Stimulated activated CD4-positive, alpha-beta T cell treated with anti-CD3 and anti-CD28 coated beads, Interleukin-1b, Interleukin-23, amount 100 ng/mL, for 48 hours (primary cell): Measurements from ENCODE around the gene KCNG1.
"Not testable (repeated sequence)": the region's sequence is repeated elsewhere in the genome, so short reads cannot be mapped to it uniquely, and the experiment has no call there.

Source experiments
- DNase-seq: peaks from one replicate; pipeline ENCODE4 v3.0.0-alpha.2; 2020

Gene KCNG1, protein sequence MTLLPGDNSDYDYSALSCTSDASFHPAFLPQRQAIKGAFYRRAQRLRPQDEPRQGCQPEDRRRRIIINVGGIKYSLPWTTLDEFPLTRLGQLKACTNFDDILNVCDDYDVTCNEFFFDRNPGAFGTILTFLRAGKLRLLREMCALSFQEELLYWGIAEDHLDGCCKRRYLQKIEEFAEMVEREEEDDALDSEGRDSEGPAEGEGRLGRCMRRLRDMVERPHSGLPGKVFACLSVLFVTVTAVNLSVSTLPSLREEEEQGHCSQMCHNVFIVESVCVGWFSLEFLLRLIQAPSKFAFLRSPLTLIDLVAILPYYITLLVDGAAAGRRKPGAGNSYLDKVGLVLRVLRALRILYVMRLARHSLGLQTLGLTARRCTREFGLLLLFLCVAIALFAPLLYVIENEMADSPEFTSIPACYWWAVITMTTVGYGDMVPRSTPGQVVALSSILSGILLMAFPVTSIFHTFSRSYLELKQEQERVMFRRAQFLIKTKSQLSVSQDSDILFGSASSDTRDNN

DNA sequence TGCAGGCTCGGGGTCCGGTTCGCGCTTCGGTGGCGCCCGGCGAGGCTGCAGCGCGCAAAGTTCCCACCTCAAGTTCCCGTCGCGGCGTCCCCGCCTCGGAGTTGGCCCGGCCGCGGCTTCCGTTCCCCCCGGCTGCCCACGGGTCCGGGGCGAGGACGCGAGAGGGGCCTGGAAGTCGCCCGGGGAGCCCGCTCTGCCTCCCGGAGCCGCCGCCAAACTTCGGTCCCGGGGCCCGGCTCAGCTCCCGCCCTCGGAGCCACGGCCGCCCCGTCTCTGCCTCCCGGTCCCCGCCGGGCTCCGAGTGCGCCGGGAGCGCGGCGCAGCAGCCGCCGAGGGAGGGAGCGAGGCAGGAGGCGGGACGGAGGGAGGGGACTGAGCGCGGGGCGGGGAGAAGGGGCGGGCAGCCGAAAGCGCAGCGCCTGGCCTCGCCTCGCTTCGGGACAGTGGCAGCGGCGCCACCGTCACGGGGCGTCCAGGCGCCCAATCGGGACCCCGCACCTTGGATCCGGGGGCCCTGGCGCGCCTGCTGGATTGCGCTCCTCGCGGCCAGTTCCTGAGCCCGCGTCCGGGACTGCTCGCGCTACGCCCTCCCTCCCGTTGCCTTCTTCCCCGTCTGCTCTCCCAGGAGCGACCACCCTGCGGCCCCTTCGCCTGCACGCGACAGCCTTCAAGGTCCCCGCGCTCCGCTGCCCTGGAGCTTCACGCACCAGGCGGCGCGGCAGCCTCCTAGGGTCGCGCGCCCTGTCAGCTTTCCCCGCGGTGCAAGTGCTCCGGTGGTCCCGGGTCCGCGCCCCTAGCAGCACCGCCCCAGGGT is at the start of gene KCNG1:
KCNG1 (minus strand) TSS at position 305 of the 814 bp plus-strand sequence. CDS start 12,769 bp downstream, outside the sequence.
- DNase-seq, result peak; percentile 62

DNA sequence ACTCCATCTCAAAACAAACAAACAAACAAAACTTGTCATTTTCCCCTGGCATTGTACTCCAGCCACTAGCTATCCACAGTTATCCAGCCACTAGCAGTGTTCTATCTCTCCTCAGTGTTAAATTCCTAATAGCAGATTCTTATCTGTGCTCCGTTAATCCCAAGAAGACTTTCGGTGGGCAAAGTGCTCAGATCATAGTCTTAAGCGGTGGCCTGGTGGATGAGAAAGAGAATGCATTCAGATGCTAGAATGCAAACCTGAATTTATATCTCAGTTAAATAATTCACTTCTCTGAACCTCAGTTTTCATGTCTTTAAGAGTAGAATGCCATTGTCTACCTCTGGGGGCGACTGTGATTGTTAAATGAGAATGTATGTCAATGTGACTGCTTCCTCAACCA is 47.7 kb upstream of the KCNG1 start:
- DNase-seq, result no peak

DNA sequence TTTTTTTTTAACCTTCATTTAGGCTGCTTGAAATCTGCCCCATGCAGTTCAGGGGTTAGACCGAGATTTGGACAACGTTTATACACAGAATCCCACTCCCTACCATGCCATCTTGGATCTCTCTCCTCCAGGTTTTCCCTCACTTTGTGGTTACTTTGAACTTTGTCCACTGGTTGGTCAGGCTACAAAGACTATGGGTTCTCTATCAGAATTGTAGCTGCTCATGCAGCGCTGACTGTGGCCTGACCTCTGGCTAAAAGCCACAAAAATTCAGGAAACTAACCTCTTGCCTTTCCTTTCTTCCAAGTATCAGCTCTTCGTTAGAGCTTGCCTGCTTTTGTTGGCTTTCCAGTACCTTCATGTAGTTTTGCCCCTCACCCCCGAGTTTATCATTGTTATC is 44.9 kb upstream of the KCNG1 start:
- DNase-seq, result no peak

DNA sequence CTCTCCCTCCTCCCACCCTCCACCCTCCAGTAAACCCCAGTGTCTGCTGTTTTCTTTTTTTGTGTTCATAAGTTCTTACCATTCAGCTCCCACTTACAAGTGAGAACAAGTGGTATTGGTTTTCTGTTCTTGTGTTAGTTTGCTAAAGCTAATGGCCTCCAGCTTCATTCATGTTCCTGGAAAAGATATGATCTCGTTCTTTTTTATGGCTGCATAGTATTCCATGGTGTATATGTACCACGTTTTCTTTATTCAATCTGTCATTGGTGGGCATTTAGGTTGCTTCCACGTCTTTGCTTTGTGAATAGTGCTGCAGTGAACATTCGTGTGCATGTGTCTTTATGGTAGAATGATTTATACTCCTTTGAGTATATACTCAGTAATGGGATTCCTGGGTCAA is 42.7 kb upstream of the KCNG1 start:
- no peak for DNase-seq

DNA sequence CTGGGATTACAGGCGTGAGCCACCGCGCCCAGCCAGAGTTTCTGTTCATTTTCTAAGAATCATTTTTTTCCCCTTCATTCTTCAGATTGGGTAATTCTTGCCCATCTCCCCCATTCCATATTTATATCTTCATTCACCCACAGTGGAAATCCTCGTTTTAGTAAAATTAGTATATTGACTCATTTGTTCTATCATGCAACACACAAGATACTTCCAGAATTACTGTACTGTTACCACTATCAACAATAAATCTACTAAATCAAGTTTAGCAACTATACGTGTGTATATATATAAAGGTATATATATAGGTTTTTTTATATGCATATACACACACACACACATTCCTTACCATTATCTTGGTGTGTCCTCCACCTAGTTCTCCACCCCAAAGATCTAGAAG is 41.2 kb upstream of the KCNG1 start:
- DNase-seq, result no peak

DNA sequence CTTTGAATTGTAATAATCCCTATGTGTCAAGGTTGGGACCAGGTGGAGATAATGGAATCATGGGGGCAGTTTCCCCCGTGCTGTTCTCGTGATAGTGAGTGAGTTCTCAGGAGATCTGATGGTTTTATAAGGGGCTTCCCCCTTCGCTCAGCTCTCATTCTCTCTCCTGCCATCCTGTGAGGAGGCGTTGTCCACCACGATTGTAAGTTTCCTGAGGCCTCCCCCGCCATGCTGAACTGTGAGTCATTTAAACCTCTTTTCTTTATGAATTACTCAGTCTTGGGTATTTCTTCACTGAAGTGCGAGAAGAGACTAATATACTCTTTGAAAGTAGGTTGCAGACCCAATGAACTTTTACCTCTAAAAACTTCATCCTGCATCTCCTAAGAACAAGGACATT is 39.2 kb upstream of the KCNG1 start:
- DNase-seq, result peak; percentile 83

DNA sequence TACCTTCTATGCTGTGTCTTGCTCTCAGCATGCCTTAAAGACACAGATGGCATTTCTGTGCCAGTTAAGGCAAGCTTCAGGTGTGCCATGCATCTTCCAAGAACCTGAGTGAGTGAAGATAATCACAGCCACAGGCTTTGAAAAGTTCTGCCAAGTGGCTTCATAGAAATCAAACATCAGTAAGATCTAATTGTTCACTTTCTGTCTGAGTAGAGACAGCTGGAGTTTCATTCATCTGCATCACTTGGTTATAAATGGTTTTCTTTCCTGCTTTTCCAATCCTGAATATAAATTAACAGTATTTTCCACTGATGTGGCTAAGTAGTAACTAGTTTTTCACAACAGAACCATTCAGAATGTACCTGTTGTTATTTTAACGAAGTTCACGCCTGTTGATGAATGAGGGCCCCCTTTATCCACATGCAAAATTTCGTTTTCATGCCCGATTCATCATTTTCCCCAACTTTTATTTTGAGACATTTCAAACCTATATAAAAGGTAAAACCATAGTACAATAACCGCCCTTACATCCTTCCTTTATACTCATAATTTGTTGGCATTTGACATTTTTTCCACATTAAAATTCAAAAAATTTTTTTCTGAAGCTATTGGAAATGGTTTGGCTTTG is 38.6 kb upstream of the KCNG1 start:
- no peak for DNase-seq

DNA sequence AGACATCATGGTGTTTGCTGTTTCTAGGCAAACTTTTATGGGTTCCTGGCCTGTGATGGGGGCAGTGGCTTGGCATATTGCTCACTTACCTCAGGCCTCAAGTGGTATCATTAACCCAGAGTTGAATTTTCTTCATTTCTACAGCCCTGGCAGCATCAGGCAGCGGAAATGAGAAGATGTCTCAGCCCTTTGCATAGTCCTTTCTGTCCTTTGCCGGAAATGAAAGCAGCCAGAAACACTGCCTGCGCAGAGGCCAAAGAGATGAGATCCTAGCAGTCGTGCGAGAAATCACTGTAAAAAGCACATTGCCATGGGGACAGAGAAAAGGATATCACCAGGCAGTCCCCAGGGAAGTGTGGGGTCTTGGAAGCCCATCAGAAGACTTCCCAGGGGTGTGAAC is 37.4 kb upstream of the KCNG1 start:
- no peak for DNase-seq

DNA sequence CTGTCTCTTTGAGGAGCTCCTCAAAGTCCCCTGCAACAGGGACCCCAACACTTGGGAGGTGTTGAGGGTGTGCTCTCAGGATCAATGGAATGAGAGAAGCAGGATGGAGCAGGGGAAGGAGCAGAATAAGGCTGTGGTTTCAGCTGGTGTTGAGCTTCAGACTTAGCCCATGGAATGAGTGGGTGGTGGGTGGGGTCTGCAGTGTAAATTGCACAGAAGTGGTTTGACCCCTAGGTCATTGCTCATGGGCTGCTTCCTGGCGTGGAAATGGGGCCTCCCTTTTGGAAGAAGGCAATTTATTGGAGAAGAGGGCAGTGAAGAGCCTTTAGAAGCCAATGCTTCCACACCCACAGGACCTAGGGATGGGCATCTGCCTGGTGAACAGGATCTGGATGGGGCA is 37.0 kb upstream of the KCNG1 start:
- DNase-seq, result no peak

DNA sequence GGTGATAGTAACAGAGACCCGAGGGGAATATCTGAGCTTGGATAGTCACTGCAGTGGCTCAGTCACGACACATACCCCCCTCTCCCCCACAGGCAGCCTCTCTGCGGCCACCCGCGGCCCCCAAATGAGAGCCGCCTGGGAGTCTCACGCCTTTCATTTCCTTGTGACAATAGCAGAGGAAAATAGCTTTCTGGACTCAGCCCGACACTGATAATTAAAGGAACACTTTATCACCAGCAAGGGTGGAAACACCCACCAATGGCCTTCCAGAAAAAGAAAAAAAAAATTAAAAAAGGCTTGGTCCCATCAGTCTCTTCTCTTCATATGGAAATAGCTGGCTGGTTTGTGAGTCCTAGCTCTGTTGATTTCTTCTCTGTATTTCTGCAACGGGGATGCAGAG is 35.1 kb upstream of the KCNG1 start:
- no peak for DNase-seq

DNA sequence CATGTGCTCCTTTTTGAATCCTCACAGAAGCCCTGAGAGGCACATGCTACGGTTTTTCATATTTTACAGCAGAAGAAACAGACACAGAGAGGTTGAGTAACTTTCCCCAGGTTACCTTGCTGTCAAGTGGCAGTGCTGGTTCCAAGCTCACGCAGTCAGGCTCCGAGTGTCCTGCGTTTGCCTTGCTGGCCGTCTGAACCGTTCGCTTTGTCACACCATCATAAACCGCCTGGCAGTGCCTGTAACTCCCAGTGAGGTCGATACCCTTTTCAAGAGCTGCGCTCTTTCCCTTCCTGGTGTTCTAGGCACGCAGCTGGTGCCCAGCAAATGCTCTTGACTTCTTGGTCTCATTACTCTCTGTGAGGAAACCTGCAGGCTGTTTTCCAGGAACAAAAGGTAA is 31.3 kb upstream of the KCNG1 start:
- DNase-seq, result no peak

DNA sequence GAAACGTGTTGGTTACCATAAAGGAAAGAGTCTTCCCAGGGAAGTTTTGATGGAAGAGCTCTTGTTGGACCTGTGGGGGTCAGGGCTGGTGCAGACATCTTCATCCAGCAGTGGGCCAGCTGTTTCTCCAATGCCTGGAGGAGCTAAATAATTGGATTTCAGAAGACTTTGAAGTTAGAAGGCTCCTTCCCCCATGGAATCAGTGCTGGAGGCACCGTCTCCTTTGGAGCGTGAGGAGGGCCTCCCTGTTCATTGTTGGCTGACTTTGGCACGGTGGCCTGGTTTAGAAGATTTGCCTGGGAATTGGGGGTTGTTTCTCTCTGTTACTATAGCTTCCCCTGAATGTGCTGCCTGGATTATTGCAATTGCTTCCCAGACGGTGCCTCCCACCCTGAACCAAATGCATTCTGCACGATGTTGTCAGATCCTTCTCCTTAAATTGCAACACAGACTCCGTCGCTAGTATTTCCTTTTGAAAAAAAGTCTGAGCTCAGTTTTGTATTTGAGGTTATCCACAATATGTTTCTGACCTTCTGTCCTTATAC is 27.7 kb upstream of the KCNG1 start:
- no peak for DNase-seq

DNA sequence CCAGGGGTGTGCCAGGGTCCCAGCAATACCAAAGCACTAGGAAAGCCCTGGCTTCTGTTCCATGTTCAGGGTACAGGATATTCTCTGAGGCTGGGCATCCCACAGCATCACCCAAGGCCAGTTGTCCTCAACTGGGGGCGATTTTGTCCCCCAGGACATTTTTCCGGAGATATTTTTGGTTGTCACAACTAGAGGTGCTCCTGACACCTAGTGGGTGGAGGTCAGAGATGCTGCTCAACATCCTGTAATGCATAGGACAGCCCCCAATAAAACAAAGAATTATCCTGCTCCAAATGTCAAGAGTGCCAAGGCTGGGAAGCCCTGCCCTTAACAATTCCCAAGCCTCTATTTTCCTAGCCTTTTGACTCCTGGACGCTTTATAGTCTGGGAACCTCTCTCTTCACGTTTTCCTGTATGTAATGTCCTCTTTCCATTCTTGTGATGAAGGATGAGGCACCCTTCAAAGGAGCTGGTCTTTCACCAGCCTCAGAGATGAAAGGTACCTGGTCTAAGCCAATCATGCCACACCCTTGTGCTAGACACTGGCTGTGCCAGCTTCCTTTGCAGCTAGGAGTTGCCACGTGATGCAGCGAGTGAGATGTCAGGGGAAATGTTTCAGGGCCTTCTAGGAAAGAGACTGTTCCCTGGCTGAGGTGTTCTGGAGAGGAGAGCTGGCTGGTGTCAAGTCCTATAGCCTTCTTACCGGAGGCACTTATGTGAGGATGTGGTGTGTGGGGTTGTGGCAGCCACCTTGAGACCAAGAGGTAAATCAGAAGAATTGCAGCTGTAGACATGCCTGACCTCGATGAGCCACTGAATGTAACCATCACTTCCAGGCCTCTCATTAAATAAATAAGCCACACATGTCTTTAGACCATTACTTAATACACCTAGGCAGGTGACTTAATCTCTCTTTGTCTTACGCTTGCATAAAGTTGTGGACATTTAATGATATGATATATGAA is 23.4 kb upstream of the KCNG1 start:
- DNase-seq, result no peak

DNA sequence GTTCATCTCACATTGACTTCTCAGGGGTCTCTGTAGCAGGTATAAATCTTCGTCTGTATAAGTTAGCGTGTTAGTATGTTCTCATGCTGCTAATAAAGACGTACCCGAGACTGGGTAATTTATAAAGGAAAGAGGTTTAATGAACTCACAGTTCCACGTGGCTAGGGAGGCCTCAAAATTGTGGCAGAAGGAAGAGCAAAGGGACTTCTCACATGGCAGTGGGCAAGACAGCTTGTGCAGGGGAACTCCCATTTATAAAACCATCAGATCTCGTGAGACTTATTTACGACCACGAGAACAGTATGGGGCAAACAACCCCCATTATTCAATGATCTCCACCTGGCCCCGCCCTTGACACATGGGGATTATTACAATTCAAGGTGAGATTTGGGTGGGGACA is 22.6 kb upstream of the KCNG1 start:
- not testable (repeated sequence) for DNase-seq

DNA sequence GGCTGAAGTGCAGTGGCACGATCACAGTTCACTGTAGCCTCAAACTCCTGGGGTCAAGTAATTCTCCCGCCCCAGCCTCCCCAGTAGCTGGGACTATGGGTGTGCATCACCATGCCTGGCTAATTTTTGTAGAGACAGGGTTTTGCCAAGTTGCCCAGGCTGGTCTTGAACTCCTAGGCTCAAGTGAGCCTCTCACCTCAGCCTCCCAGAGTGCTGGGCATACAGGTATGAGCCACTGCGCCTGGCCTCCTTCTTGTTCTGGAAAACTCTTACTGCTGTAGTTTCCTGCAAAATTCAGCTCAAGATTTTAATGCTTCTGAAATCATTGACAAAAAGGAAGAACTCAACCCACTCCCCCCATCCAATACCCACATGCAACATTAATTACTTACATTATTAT is 21.9 kb upstream of the KCNG1 start:
- no peak for DNase-seq

DNA sequence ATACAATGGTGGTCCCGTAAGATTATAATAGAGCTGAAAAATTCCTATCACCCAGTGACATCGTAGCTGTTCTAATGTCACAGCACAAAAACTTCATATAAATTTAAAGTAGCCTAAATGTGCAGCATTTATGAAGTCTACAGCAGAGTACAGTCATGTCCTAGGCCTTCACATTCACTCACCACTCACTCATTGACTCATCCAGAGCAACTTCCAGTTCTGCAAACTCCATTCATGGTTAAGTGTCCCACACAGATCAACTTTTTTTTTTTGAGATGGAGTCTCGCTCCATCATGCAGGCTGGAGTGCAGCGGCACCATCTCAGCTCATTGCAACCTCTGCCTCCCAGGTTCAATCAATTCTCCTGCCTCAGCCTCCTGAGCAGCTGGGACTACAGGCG is 20.9 kb upstream of the KCNG1 start:
- DNase-seq, result no peak

DNA sequence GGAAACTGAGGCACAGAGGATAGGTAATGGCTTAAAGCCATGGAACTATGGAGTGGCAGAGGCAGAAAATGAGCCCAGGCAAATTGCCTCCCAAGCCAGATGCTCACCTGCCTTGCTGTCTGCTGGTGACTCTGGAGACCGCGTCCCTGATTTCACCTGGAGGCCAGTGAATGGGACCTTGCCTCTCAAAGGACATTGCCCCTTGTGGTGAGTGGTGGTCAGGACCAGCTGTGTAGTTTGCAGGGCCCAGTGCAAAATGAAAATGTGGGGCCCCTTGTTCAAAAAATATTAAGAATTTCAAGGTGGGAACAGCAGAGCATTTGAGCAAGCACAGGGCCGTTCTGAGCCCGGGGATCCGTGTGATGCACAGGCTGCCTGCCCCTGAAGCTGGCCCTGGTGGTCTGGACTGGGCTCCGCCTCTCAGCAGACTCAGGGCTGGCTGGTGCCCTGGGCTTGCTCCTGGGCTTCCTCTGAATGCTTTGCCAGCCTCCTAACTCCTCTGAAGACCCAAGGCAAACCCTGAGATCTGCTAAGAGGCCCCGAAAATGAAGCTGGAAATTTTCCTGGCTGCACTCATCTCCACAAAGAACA is 19.8 kb upstream of the KCNG1 start:
- DNase-seq, result no peak

DNA sequence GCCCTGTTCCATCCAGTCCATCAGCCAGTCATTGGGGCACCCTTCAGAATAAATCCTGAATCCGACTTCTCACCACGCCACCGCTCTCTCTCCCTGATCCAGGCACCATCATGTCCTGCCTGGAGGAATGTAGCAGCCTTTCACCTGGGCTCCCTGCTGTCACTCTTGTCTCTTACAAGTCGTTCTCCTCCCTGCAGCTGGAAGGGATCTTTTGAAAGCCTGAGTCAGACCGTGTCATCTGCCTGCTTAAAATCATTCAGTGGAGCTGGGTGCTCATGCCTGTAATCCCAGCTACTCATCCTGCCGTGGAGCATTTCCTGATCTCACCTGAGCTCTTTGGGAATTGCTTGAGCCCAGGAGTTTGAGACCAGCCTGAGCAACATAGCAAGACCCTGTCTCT is 19.2 kb upstream of the KCNG1 start:
- no peak for DNase-seq

DNA sequence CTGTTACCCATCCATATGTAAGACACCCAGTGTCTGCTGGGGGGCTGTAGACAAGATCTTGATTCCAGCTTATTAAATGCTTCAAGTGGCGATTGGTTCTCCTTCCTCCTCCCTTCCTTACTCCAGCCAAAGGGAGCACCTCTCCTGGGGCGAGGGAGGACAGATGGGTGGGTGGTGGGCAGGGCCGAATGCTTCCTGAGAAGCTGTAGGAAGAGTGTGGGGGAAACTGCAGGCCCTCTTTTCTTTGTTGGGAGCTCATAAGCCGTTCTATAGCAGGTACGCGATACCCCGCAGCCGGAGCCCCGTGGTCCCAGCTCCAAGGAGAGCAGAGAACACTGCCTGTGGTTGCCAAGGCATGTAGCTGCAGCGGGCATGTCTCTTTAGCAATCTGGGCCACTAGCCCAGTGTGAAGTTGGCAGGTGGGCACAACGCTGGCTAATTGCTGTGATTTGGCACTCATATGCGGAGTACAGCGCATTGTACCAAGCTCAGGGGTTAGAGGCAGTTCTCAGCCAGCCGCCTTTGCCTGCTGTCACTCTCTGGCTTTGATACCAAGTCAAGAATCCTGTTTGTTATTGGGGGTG is 14.7 kb upstream of the KCNG1 start:
- no peak for DNase-seq

DNA sequence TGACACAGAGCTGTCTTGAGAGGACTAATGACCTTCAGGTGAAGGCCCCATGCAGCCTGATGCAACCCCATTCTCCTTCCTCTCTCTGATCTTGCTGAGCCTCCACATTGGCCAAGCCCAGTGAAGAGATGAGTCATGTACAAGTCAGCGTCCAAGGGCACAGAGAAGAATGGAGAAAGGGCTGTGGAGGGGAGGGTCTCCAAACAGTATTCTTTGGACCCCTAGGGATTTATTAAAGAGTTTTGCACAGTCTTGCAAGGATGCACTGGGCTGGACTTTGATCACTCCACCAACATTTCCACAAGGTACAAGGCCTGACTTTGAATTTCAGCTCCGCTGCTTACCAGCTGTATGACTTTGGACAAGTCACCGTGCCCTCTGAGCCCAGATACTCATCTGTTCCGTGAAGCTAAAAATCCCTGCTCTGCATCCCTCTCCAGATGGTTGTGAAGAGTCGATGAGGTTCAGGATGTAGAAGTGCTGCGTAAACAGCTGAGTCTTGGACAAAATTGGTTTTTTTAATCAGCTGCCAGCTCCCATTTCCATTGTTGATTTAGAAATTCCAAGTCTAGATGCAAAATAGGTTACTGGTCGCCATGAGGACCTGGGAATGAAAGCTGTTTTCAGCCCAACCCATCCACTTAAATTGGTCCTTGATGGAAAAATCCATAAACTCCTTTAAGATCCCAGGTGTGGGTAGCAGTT is 14.1 kb upstream of the KCNG1 start:
- DNase-seq, result no peak

DNA sequence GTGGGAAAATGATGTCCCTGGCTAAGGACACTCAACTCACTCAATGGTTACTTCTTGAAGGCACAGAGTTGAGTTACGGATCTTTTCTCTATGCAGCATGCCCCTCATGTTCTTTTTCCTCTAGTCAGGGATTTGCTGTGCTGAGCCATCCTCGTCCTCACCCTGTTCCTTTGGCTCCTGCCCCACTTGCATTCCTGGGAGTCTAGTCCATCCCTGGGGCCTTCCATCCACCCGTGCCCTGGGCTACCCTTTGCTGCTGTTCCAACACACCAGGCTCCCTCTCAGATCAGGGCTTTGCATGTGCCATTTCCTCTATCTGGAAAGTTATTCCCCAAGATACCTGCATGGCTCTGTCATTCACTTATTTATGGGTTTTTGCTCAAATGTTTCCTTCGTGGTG is 13.3 kb upstream of the KCNG1 start:
- DNase-seq, result no peak
